Upper lobe of left lung (tissue), 4 donors: ENCODE results near the gene KREMEN2.

Experiments used
- POLR2A ChIP-seq, 4 donors: fragments of 450-650 bp; IDR thresholded peaks; one replicate each; pipeline ENCODE4 v1.5.1; 2016 to 2017; ENCODE audit warnings: antibody characterized with exemption in 4 of 4, mild to moderate bottlenecking in 2 of 4
- TF ChIP-seq, protein P1 (sequence below), 6 experiments: fragments of 450-650 bp in 4 of 6; fragments of 200-600 bp in 2 of 6; sonication (generic) in 2 of 6; IDR thresholded peaks; one replicate each; pipeline ENCODE4 v1.5.1; 2016 to 2019; ENCODE audit warnings: antibody characterized with exemption in 6 of 6

DNA sequence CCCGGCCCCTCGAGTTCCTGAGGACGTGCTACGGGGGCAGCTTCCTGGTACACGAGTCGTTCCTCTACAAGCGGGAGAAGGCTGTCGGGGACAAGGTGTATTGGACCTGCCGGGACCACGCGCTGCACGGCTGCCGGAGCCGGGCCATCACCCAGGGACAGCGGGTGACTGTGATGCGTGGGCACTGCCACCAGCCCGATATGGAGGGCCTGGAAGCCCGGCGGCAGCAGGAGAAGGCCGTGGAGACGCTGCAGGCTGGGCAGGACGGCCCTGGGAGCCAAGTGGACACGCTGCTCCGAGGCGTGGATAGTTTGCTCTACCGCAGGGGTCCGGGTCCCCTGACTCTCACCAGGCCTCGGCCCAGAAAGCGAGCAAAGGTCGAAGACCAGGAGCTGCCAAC, 30.9 kb upstream of the KREMEN2 start:
- no peak for TF ChIP-seq POLR2A (IDR thresholded peaks at IDR 0.05)
- TF ChIP-seq, protein P1, sequence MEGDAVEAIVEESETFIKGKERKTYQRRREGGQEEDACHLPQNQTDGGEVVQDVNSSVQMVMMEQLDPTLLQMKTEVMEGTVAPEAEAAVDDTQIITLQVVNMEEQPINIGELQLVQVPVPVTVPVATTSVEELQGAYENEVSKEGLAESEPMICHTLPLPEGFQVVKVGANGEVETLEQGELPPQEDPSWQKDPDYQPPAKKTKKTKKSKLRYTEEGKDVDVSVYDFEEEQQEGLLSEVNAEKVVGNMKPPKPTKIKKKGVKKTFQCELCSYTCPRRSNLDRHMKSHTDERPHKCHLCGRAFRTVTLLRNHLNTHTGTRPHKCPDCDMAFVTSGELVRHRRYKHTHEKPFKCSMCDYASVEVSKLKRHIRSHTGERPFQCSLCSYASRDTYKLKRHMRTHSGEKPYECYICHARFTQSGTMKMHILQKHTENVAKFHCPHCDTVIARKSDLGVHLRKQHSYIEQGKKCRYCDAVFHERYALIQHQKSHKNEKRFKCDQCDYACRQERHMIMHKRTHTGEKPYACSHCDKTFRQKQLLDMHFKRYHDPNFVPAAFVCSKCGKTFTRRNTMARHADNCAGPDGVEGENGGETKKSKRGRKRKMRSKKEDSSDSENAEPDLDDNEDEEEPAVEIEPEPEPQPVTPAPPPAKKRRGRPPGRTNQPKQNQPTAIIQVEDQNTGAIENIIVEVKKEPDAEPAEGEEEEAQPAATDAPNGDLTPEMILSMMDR (IDR thresholded peaks at IDR 0.05), result no peak
